T47D (cell line): ENCODE data around the gene TRO.

Experiments used
- DNase-seq, 2 experiments: peaks; one replicate each; pipeline versions ENCODE4 v3.0.0 to v3.0.0-alpha.2; 2011 to 2012; ENCODE audit warnings: low read depth in 1 of 2, low spot score in 1 of 2
- JUND ChIP-seq: IDR thresholded peaks from 2 replicates; pipeline ENCODE4 v1.6.1; 2012; ENCODE audit warnings: low read depth
- in situ Hi-C: cut with HindIII; loops from 2 replicates; pipeline ENCODE4 v1.10.0; 2016; ENCODE audit warnings: low sequenced_read_pairs, low pct_unique_long_range_greater_than_20kb

Gene TRO

GRCh38 chrX:54931107-54931506 is 10.5 kb downstream of the TRO start:
- no peak for DNase-seq
- in situ Hi-C loops: no loop called here
- no peak for TF ChIP-seq JUND

- in situ Hi-C loops: no loop called here
- TF ChIP-seq JUND: no peak
- DNase-seq: no peak
These were observed 12.7 kb downstream of the TRO start for GRCh38 chrX:54933150-54933826.

- no peak for TF ChIP-seq JUND
- no peak for DNase-seq
- in situ Hi-C loops: no loop called here
These were observed 13.4 kb downstream of the TRO start for GRCh38 chrX:54934058-54934457.

- no peak for DNase-seq
- in situ Hi-C loops: no loop called here
- TF ChIP-seq JUND: no peak
These were observed 14.3 kb downstream of the TRO start for GRCh38 chrX:54934890-54935289.

GRCh38 chrX:54935306-54935705 is 14.7 kb downstream of the TRO start:
- no peak for DNase-seq
- TF ChIP-seq JUND: no peak
- in situ Hi-C loops: no loop called here

- no peak for TF ChIP-seq JUND
- in situ Hi-C loops: no loop called here
- no peak for DNase-seq
These were observed 16.8 kb downstream of the TRO start for GRCh38 chrX:54937416-54937815.

GRCh38 chrX:54944816-54945215 is 24.2 kb downstream of the TRO start:
- DNase-seq: no peak
- in situ Hi-C loops: no loop called here
- TF ChIP-seq JUND: no peak

- TF ChIP-seq JUND: no peak
- in situ Hi-C loops: no loop called here
- no peak for DNase-seq
These were observed 24.6 kb downstream of the TRO start for GRCh38 chrX:54945224-54945623.

- in situ Hi-C loops: no loop called here
- TF ChIP-seq JUND: no peak
These were observed 30.2 kb downstream of the TRO start for GRCh38 chrX:54950730-54951375.

GRCh38 chrX:54961750-54962149 is 41.1 kb downstream of the TRO start:
- in situ Hi-C loops: no loop called here
- no peak for DNase-seq
- no peak for TF ChIP-seq JUND

More at GRCh38 chrX:54950730-54951375, 30.2 kb downstream of the TRO start:
- no peak for DNase-seq

GRCh38 chrX:54964766-54965497 is 44.3 kb downstream of the TRO start:
- no peak for TF ChIP-seq JUND
- DNase-seq: no peak
- in situ Hi-C loops: no loop called here

- TF ChIP-seq JUND: no peak
- in situ Hi-C loops: no loop called here
- DNase-seq: no peak
These were observed 56.8 kb downstream of the TRO start for GRCh38 chrX:54977387-54977786.

GRCh38 chrX:54978448-54978847 is 57.8 kb downstream of the TRO start:
- in situ Hi-C loops: no loop called here
- no peak for DNase-seq

More at GRCh38 chrX:54978448-54978847, 57.8 kb downstream of the TRO start:
- no peak for TF ChIP-seq JUND
